ENCODE measurements around the gene ZDHHC20. TPM values are rescaled to one million over a fixed set of nuclear protein-coding genes. Genes with fewer than 3 reads are reported as not detected.

ZDHHC20 gene
- total and polyA plus RNA-seq, 2 of the 4 experiments (the other 2 are of a cell fraction) = 16.1 to 72.4 TPM

- BruUV-seq (replicated peaks) = no TSS peak
- H3K36me3 ChIP-seq (ENCODE audit: control insufficient read depth, insufficient read depth, low read length) = no peaks in the 10 kb centered on the region
- H2AK5ac ChIP-seq (ENCODE audit: low read depth, low read length) = no peak overlapping the region
- H3K9me3 ChIP-seq (ENCODE audit: control insufficient read depth, insufficient read depth, low read length) = no peaks in the 10 kb centered on the region
- H4K8ac ChIP-seq (ENCODE audit: low read depth in 2 of 2, low read length in 2 of 2) = no peak overlapping the region
- H2AK9ac ChIP-seq (replicated peaks; ENCODE audit: low read depth, low read length, poor library complexity) = no peak overlapping the region
- POLR2A ChIA-PET (ENCODE audit: unreplicated experiment) = no interaction called here
- no peak overlapping the region for H3K4me3 ChIP-seq (ENCODE audit: insufficient read depth, low read depth, low read length)
- no peaks in the 10 kb centered on the region for H3K27me3 ChIP-seq (ENCODE audit: control insufficient read depth, insufficient read depth, low read length)
- no peak overlapping the region for H3K27ac ChIP-seq (ENCODE audit: insufficient read depth, low read length)
- H3K9me1 ChIP-seq (ENCODE audit: insufficient read depth, low read length) = no peaks in the 10 kb centered on the region
- H4K91ac ChIP-seq (ENCODE audit: insufficient read depth, low read depth, low read length) = no peak overlapping the region
- H2AFZ ChIP-seq (replicated peaks; ENCODE audit: low read length, poor library complexity) = no peak overlapping the region
- H2BK120ac ChIP-seq (ENCODE audit: low read depth, low read length) = no peak overlapping the region
- TF ChIP-seq RFX5 (IDR thresholded peaks at IDR 0.05; ENCODE audit: low read depth, low read length) = no peak
- no peak for TF ChIP-seq RAD21 (IDR thresholded peaks at IDR 0.05; ENCODE audit: low read length)
- TF ChIP-seq POLR2A (IDR thresholded peaks at IDR 0.05; ENCODE audit: low read depth, low read length) = no peak
- no peak for TF ChIP-seq MAFK (IDR thresholded peaks at IDR 0.05; ENCODE audit: low read depth, low read length)
- TF ChIP-seq RCOR1 (IDR thresholded peaks at IDR 0.05; ENCODE audit: insufficient replicate concordance, low read length) = no peak
- no peak for TF ChIP-seq CTCF (conservative IDR thresholded peaks at IDR 0.05; ENCODE audit: low read depth, low read length)
- no peak for TF ChIP-seq CHD1 (IDR thresholded peaks at IDR 0.05; ENCODE audit: low read depth, low read length)
- TF ChIP-seq SMC3 (IDR thresholded peaks at IDR 0.05; ENCODE audit: low read depth, low read length) = no peak
- H2BK20ac ChIP-seq (ENCODE audit: low read depth, low read length) = no peak overlapping the region
- WGBS, 2 experiments (ENCODE audit: extremely low coverage in 2 of 2, insufficient read length in 1 of 2) = no CpG with 5 or more reads among the region's 2 CpGs
- H3K4ac ChIP-seq (ENCODE audit: low read depth, low read length) = no peak overlapping the region
- H2BK5ac ChIP-seq (ENCODE audit: low read depth, low read length, poor library complexity, severe bottlenecking) = no peak overlapping the region
- no peak overlapping the region for H4K5ac ChIP-seq (ENCODE audit: low read depth, low read length)
- no peak overlapping the region for H2BK15ac ChIP-seq (ENCODE audit: low read depth, low read length)
- no peak overlapping the region for H3K9ac ChIP-seq (ENCODE audit: low read depth, low read length)
- DNase-seq (no peak), ATAC-seq (ENCODE audit: low read depth) (no peak)
- no peak overlapping the region for H3K14ac ChIP-seq (replicated peaks; ENCODE audit: low read depth, low read length)
- H3K4me2 ChIP-seq (ENCODE audit: low read depth, low read length) = no peak overlapping the region
- no peaks in the 10 kb centered on the region for H4K20me1 ChIP-seq (ENCODE audit: insufficient read depth, low read length)
- intact Hi-C loops (cut with micrococcal nuclease) = no loop called here
- dilution Hi-C loops (cut with HindIII; ENCODE audit: low sequenced_read_pairs, unreplicated experiment) = no loop called here
- CTCF ChIA-PET = no interaction called here
- H3K56ac ChIP-seq (ENCODE audit: extremely low read depth, insufficient read depth, low read length) = no peak overlapping the region
- in situ Hi-C loops (cut with MboI; ENCODE audit: low sequenced_read_pairs) = no loop called here
- H3K4me1 ChIP-seq (ENCODE audit: control insufficient read depth, insufficient read depth, low read length) = no peaks in the 10 kb centered on the region
- H3K18ac ChIP-seq (ENCODE audit: low read depth, low read length) = no peak overlapping the region
- H3K23ac ChIP-seq (ENCODE audit: low read depth, low read length) = no peak overlapping the region
- H3K79me1 ChIP-seq (ENCODE audit: low read depth in 1 of 2, low read length in 2 of 2) = peaks cover 17 to 19% of the 10 kb centered on the region in 2 experiments
These were observed 31.4 kb downstream of the ZDHHC20 start for GRCh38 chr13:21427741-21428140.
